Osteoblast (primary cell): Measurements from ENCODE around the gene PKP2. TPM values are rescaled to one million over a fixed set of nuclear protein-coding genes. Genes with fewer than 3 reads are reported as not detected.
A peak's percentile ranks its signal among the peaks of the same experiment; 100 is the strongest.

Experiments used
- DNase-seq: peaks from one replicate; pipeline ENCODE4 v3.0.0; 2011; ENCODE audit warnings: low spot score, mixed read lengths; ENCODE audit not compliant: insufficient read length; ENCODE audit errors: missing footprints
- H2AFZ ChIP-seq: 2 replicates; pipeline ENCODE4 v1.6.0; 2011; ENCODE audit warnings: mild to moderate bottlenecking, low read length
- H3K27ac ChIP-seq: 2 replicates; pipeline ENCODE4 v1.5.1; 2011; ENCODE audit warnings: mild to moderate bottlenecking, low read depth, low read length, moderate library complexity
- H3K27me3 ChIP-seq: 2 replicates; pipeline ENCODE4 v1.6.0; 2012; ENCODE audit warnings: mild to moderate bottlenecking, control low read depth, inconsistent platforms, low read length, moderate library complexity; ENCODE audit not compliant: insufficient read depth
- H3K36me3 ChIP-seq: 2 replicates; pipeline ENCODE4 v1.5.1; 2011; ENCODE audit warnings: mild to moderate bottlenecking, low read length, control low read depth, moderate library complexity; ENCODE audit not compliant: insufficient read depth
- H3K4me1 ChIP-seq: 2 replicates; pipeline ENCODE4 v1.5.1; 2011; ENCODE audit warnings: mild to moderate bottlenecking, low read length, control low read depth, moderate library complexity; ENCODE audit not compliant: insufficient read depth
- H3K4me2 ChIP-seq: 2 replicates; pipeline ENCODE4 v1.6.0; 2011; ENCODE audit warnings: mild to moderate bottlenecking, low read length; ENCODE audit not compliant: insufficient read depth
- H3K4me3 ChIP-seq: fragments of 200-600 bp; sonication (generic); 3 replicates; pipeline ENCODE4 v1.5.1; 2012; ENCODE audit warnings: mild to moderate bottlenecking, low read length, inconsistent platforms; ENCODE audit not compliant: insufficient read depth
- H3K79me2 ChIP-seq: 2 replicates; pipeline ENCODE4 v1.6.0; 2012; ENCODE audit warnings: mild to moderate bottlenecking, low read length, control low read depth, inconsistent platforms; ENCODE audit not compliant: insufficient read depth
- H3K9me3 ChIP-seq: 2 replicates; pipeline ENCODE4 v1.5.1; 2011; ENCODE audit warnings: low read depth, low read length, control low read depth
- H4K20me1 ChIP-seq: 2 replicates; pipeline ENCODE4 v1.6.0; 2012; ENCODE audit warnings: mild to moderate bottlenecking, low read length, control low read depth; ENCODE audit not compliant: insufficient read depth
- total RNA-seq: library from RNA; depleted of rRNA; stranded (reverse); fragments of >200 nt; gene quantifications from 2 replicates; pipeline ENCODE4 v1.2.3, GENCODE V29; 2012
- TF ChIP-seq, protein P1 (sequence below): IDR thresholded peaks from 2 replicates; pipeline ENCODE4 v1.5.1; 2011; ENCODE audit warnings: mild to moderate bottlenecking, low read depth, low read length, moderate library complexity; ENCODE audit errors: extremely low read depth

The PKP2 gene
- total RNA-seq, 1 donor, result under 0.01 TPM

DNA sequence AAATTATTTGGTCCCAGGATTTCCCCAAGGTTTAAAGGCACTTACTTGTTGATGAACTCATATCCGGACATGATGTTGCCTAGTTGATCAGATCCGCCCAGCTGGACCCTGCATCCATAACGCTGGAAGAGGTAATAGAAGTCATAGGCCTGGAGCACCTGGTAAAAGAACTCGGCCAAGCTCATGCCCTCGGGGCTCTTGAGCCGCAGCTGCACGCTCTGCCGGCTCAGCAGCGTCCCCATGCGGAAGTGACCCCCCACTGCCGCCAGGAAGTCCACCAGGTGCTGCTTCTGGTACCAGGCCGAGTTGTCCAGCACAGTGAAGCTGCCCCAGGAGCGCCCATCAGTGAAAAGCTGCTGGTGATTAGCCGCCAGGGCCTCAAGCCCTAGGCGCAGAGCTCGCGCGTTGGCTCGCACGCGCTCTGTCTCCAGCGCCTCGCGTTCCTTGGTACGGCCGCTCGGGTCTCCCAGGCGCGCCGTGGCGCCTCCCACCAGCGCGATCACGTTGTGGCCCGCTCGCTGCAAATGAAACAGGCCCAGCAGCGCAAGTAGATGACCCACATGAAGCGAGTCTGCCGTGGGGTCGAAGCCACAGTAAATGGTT is 141.4 kb downstream of the PKP2 start:
- TF ChIP-seq, protein P1, sequence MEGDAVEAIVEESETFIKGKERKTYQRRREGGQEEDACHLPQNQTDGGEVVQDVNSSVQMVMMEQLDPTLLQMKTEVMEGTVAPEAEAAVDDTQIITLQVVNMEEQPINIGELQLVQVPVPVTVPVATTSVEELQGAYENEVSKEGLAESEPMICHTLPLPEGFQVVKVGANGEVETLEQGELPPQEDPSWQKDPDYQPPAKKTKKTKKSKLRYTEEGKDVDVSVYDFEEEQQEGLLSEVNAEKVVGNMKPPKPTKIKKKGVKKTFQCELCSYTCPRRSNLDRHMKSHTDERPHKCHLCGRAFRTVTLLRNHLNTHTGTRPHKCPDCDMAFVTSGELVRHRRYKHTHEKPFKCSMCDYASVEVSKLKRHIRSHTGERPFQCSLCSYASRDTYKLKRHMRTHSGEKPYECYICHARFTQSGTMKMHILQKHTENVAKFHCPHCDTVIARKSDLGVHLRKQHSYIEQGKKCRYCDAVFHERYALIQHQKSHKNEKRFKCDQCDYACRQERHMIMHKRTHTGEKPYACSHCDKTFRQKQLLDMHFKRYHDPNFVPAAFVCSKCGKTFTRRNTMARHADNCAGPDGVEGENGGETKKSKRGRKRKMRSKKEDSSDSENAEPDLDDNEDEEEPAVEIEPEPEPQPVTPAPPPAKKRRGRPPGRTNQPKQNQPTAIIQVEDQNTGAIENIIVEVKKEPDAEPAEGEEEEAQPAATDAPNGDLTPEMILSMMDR, result peak; percentile 56
- peak overlapping the region; percentile 83 for H3K4me3 ChIP-seq
- no peaks in the 10 kb centered on the region for H3K9me3 ChIP-seq
- no peaks in the 10 kb centered on the region for H3K27me3 ChIP-seq
- H3K79me2 ChIP-seq, result peaks cover 33% of the 10 kb centered on the region
- peak; percentile 79 for DNase-seq
- H3K4me2 ChIP-seq, result peak overlapping the region; percentile 100
- peaks cover 30% of the 10 kb centered on the region for H3K36me3 ChIP-seq
- peaks cover 12% of the 10 kb centered on the region for H3K4me1 ChIP-seq
- no peaks in the 10 kb centered on the region for H4K20me1 ChIP-seq
- H3K27ac ChIP-seq, result peak overlapping the region; percentile 85
- H2AFZ ChIP-seq, result peak overlapping the region; percentile 97

DNA sequence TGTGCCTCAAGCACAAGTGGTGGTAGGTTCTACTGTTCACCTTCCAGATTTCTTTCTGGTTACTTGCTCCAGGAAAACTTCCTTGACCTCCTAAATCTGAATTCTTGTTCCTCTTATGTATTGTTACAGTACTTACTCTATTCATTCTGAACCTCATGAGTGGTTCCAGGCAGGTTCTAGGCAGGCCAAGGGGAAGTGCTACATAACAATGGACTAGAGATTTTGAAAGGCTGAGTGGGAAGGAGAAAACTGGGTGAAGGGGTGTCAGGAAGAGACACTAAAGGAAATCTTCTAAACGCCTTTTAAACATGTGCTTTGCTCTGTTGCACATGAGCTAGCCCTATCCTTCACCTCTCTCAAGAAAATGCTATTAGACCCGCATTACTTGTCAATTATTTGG is 142.5 kb downstream of the PKP2 start:
- H3K36me3 ChIP-seq, result peaks cover 36% of the 10 kb centered on the region

DNA sequence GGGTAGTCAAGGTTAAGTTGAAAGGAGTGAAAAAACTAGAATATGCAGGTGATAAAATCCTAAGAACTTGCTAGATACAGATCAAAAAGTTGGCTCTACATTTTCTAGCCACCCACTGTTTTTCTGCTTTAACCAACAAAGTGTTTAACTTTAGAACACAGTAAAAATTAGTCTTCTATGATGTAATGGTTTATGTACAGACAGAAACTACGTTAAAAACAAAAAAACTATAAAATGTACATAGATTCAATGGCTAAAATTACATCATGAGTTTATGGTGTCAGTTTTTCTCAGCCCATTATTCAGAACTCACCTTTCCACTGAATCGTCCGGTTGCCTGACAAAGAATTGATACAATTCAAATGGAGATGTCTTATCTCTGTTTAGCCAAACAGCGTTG is 143.0 kb downstream of the PKP2 start:
- Histone ChIP-seq H3K36me3 (peaks cover 42% of the 10 kb centered on the region), H2AFZ (no peak overlapping the region), H3K4me2 (peak overlapping the region; percentile 100), H3K27ac (no peak overlapping the region), H3K9me3 (no peaks in the 10 kb centered on the region), H3K79me2 (peaks cover 33% of the 10 kb centered on the region), H4K20me1 (no peaks in the 10 kb centered on the region), H3K27me3 (no peaks in the 10 kb centered on the region), H3K4me3 (peak overlapping the region; percentile 83), H3K4me1 (peaks cover 12% of the 10 kb centered on the region)
- DNase-seq, result no peak
- TF ChIP-seq, protein P1, result no peak

More for the DNA sequence above, 142.5 kb downstream of the PKP2 start:
- peaks cover 33% of the 10 kb centered on the region for H3K79me2 ChIP-seq
- H3K4me2 ChIP-seq, result peak overlapping the region; percentile 100
- H3K4me1 ChIP-seq, result peaks cover 12% of the 10 kb centered on the region
- TF ChIP-seq, protein P1, result no peak
- peak overlapping the region; percentile 83 for H3K4me3 ChIP-seq
- no peaks in the 10 kb centered on the region for H3K9me3 ChIP-seq
- no peaks in the 10 kb centered on the region for H4K20me1 ChIP-seq
- DNase-seq, result no peak
- H3K27me3 ChIP-seq, result no peaks in the 10 kb centered on the region
- peak overlapping the region; percentile 85 for H3K27ac ChIP-seq
- no peak overlapping the region for H2AFZ ChIP-seq

DNA sequence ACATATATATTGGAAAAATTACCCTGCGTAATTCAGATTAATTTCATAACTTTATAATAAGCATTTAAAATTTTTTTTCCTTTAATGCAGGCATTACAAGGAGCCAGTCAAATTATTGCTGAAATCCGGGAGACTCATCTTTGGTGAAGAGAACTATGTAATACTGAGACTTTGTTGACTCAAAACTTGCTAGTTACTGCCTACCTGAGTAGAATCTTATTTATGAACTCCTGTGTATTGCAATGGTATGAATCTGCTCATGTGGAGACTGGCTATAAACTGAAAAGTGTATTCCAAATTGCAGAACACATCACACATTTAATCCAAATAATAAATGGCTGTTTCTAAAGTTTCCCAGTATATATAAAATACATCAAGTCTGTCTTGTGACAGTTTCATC is 153.3 kb downstream of the PKP2 start:
- Histone ChIP-seq H3K27ac (no peak overlapping the region), H3K79me2 (peaks cover 9% of the 10 kb centered on the region), H3K27me3 (no peaks in the 10 kb centered on the region), H3K4me2 (no peak overlapping the region), H3K36me3 (peaks cover 85% of the 10 kb centered on the region), H2AFZ (no peak overlapping the region), H3K9me3 (no peaks in the 10 kb centered on the region), H4K20me1 (peaks cover 3% of the 10 kb centered on the region), H3K4me1 (no peaks in the 10 kb centered on the region), H3K4me3 (no peak overlapping the region)
- DNase-seq, result no peak
- TF ChIP-seq, protein P1, result no peak
